NCI-H524 (cell line): ENCODE measurements around the gene LMOD1.
"Not testable (repeated sequence)": the region's sequence is repeated elsewhere in the genome, so short reads cannot be mapped to it uniquely, and the experiment has no call there.

ENCODE experiments used
- DNase-seq, 2 experiments: peaks; one replicate each; lab custom pipeline; 2025; lab: John Stamatoyannopoulos, UW

LMOD1 gene

GRCh38 chr1:201859424-201859823 lies 86.9 kb downstream of the LMOD1 start:
- DNase-seq: no peak

- DNase-seq: not testable (repeated sequence)
These were observed 89.6 kb downstream of the LMOD1 start for GRCh38 chr1:201856722-201857121.

DNA sequence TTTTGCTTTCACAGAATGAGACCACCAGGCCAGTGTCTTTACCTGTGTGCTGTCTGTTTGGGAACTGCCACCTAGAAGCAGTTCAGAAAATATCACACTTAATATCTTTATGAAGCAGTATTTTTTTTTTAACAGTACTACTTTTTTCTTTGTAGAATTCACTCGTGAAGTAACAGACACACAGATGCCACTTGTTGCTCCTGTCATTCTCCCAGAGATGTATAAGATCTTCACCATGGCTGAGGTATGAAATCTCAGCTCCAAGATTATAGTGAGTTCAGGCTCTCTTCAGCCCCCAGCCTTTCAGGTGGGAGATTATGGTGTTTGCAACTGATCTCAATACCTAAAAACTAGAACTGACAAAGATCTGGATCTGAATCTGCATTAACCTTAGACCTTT lies 94.4 kb downstream of the LMOD1 start:
- no peak for DNase-seq

DNA sequence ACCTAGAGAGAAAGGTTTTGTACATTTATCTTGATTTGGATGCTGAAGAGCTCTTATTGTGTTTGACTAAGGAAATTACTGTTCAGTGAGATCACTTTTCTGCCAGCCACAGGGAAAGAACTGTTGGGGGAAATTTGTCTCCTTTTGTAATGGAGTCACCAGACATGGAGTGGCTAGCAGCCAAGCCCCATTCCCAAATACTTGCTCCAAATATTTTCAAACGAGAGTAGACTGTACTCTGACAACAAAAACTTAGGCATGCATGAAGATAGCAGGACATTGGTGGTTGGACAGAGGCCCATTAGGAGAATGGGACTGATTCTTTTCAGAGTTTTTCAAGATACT lies 96.3 kb downstream of the LMOD1 start:
- no peak for DNase-seq

- DNase-seq: no peak
These were observed 96.8 kb downstream of the LMOD1 start for GRCh38 chr1:201849372-201850052.

- DNase-seq: no peak
These were observed 98.1 kb downstream of the LMOD1 start for GRCh38 chr1:201848230-201848629.

- no peak for DNase-seq
These were observed 99.2 kb downstream of the LMOD1 start for GRCh38 chr1:201847150-201847549.
